Measurements from ENCODE around the gene C2CD2. TPM values are rescaled to one million over a fixed set of nuclear protein-coding genes. Genes with fewer than 3 reads are reported as not detected.

C2CD2 gene
- total RNA-seq, 1 experiment from 2014 or later = 9.2 TPM

DNA sequence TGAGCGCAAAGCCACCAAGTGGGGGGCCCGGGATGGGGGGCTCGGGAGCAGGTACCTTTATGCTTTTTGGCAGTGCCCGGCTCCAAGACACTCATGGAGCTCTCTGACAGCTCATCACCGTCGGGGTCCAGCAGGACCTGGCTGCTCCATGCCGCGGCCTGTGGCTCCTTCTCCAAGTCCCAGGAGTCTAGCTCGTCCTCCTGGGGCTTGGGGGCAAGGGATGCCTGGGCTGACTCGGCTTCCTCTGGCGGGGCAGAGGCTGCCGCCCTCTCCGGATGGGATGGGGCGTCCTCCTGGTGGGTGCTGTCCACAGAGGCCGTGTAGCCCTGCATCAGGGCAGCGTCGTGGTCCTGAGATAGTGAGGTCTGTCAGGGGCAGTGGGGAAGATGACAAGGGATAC is 54.8 kb downstream of the C2CD2 start:
- ChIA-PET CTCF (no interaction called here), POLR2A (ENCODE audit: low non-redundant PET) (no interaction called here)
- no peaks in the 10 kb centered on the region for H3K27me3 ChIP-seq (replicated peaks; ENCODE audit: insufficient read depth, low read depth, low read length, poor library complexity)
- H3K9me3 ChIP-seq (ENCODE audit: low read depth, low read length, poor library complexity, severe bottlenecking) = no peaks in the 10 kb centered on the region
- DNase-seq (ENCODE audit: low spot score) = no peak
- no peak overlapping the region for H3K27ac ChIP-seq (ENCODE audit: low read depth, low read length, poor library complexity, severe bottlenecking)
- intact Hi-C loops (cut with micrococcal nuclease; ENCODE audit: unreplicated experiment) = no loop called here
- H3K4me3 ChIP-seq (ENCODE audit: low read depth, low read length, poor library complexity, severe bottlenecking) = no peak overlapping the region
- TF ChIP-seq, protein P1, sequence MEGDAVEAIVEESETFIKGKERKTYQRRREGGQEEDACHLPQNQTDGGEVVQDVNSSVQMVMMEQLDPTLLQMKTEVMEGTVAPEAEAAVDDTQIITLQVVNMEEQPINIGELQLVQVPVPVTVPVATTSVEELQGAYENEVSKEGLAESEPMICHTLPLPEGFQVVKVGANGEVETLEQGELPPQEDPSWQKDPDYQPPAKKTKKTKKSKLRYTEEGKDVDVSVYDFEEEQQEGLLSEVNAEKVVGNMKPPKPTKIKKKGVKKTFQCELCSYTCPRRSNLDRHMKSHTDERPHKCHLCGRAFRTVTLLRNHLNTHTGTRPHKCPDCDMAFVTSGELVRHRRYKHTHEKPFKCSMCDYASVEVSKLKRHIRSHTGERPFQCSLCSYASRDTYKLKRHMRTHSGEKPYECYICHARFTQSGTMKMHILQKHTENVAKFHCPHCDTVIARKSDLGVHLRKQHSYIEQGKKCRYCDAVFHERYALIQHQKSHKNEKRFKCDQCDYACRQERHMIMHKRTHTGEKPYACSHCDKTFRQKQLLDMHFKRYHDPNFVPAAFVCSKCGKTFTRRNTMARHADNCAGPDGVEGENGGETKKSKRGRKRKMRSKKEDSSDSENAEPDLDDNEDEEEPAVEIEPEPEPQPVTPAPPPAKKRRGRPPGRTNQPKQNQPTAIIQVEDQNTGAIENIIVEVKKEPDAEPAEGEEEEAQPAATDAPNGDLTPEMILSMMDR (conservative IDR thresholded peaks at IDR 0.05; ENCODE audit: low read depth, low read length) = no peak
- no peak for TF ChIP-seq EZH2 (IDR thresholded peaks at IDR 0.05; ENCODE audit: borderline replicate concordance, low read depth, low read length, poor library complexity, severe bottlenecking)
- H3K36me3 ChIP-seq (ENCODE audit: insufficient read depth, low read length, poor library complexity, severe bottlenecking) = no peaks in the 10 kb centered on the region
- H3K4me1 ChIP-seq (ENCODE audit: insufficient read depth, low read length, poor library complexity, severe bottlenecking) = peaks cover 10% of the 10 kb centered on the region
- BruUV-seq (replicated peaks) = no TSS peak

DNA sequence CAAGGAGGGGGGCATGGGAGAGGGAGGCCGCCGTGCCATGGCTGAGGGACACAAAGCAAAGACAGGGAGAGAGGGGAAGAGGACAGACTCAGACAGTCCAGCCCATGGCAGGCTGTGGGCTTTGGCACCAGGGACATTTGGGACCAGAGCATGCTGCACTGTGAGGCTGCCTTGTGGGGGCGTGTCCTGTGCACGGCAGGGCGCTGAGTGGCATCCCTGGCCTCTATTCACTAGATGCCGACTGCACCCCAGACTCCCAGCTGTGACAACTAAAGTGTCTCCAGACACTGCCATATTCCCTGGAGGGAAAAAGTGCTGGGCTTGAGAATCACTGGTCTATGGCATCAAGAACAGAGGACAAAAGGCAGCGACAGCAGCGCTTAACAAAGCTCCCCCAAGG is 56.1 kb downstream of the C2CD2 start:
- intact Hi-C loops (cut with micrococcal nuclease; ENCODE audit: unreplicated experiment) = no loop called here
- peak; percentile 74 for DNase-seq (ENCODE audit: low spot score)
- Histone ChIP-seq H3K9me3 (ENCODE audit: low read depth, low read length, poor library complexity, severe bottlenecking) (no peaks in the 10 kb centered on the region), H3K4me1 (ENCODE audit: insufficient read depth, low read length, poor library complexity, severe bottlenecking) (peaks cover 10% of the 10 kb centered on the region), H3K27ac (ENCODE audit: low read depth, low read length, poor library complexity, severe bottlenecking) (no peak overlapping the region), H3K4me3 (ENCODE audit: low read depth, low read length, poor library complexity, severe bottlenecking) (no peak overlapping the region), H3K36me3 (ENCODE audit: insufficient read depth, low read length, poor library complexity, severe bottlenecking) (no peaks in the 10 kb centered on the region), H3K27me3 (replicated peaks; ENCODE audit: insufficient read depth, low read depth, low read length, poor library complexity) (no peaks in the 10 kb centered on the region)
- CTCF ChIA-PET = no interaction called here
- POLR2A ChIA-PET (ENCODE audit: low non-redundant PET) = no interaction called here
- no TSS peak for BruUV-seq (replicated peaks)
- TF ChIP-seq, protein P1 (conservative IDR thresholded peaks at IDR 0.05; ENCODE audit: low read depth, low read length) = no peak
- TF ChIP-seq EZH2 (IDR thresholded peaks at IDR 0.05; ENCODE audit: borderline replicate concordance, low read depth, low read length, poor library complexity, severe bottlenecking) = no peak

DNA sequence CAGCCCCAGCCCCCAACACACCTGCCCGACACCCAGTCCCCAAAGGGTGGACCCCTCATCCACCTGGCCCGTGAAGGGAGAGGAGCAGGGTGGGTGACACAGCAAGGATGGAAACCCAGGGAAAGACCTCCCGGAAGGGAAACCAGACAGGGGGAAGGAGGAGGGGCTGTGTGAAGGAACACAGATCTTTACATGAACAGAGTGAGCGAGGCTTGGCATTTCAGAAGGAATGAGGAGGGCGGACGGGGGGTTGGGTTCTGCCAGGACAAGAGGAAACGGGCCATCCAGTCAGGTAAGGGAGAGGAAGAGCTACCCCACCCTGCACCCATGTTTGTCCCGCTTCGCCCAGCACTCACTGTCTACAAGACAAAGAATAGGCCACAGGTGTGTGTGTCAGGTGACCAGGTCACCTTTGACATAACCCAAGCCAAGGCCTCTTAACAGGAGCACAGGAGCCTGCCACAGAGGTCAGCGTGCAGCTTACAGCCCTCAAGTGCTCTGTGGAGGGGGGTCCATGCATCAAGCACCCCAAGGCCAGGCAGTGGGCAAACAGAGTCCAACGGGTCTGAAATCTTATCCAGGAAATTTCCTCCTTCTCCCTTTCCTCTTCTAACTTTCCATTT is 56.7 kb downstream of the C2CD2 start:
- no peak for TF ChIP-seq EZH2 (IDR thresholded peaks at IDR 0.05; ENCODE audit: borderline replicate concordance, low read depth, low read length, poor library complexity, severe bottlenecking)
- TF ChIP-seq, protein P1 (conservative IDR thresholded peaks at IDR 0.05; ENCODE audit: low read depth, low read length) = no peak
- Histone ChIP-seq H3K9me3 (ENCODE audit: low read depth, low read length, poor library complexity, severe bottlenecking) (no peaks in the 10 kb centered on the region), H3K27me3 (replicated peaks; ENCODE audit: insufficient read depth, low read depth, low read length, poor library complexity) (no peaks in the 10 kb centered on the region), H3K4me1 (ENCODE audit: insufficient read depth, low read length, poor library complexity, severe bottlenecking) (peaks cover 10% of the 10 kb centered on the region), H3K27ac (ENCODE audit: low read depth, low read length, poor library complexity, severe bottlenecking) (no peak overlapping the region), H3K4me3 (ENCODE audit: low read depth, low read length, poor library complexity, severe bottlenecking) (no peak overlapping the region), H3K36me3 (ENCODE audit: insufficient read depth, low read length, poor library complexity, severe bottlenecking) (no peaks in the 10 kb centered on the region)
- DNase-seq (ENCODE audit: low spot score) = no peak
- intact Hi-C loops (cut with micrococcal nuclease; ENCODE audit: unreplicated experiment) = no loop called here
- POLR2A ChIA-PET (ENCODE audit: low non-redundant PET) = no interaction called here
- BruUV-seq (replicated peaks) = no TSS peak
- CTCF ChIA-PET = no interaction called here
